Tongue (tissue), 2 donors: ENCODE data around the gene LHX1. TPM values are rescaled to one million over a fixed set of nuclear protein-coding genes. Genes with fewer than 3 reads are reported as not detected.

ENCODE experiments used
- DNase-seq: peaks from one replicate; pipeline ENCODE4 v3.0.0-alpha.2; 2015
- total RNA-seq: library from RNA; depleted of rRNA; stranded (reverse); fragments of >200 nt; gene quantifications from one replicate; pipeline ENCODE4 v1.2.3, GENCODE V29; 2014

LHX1 gene
- total RNA-seq, result not detected

DNA sequence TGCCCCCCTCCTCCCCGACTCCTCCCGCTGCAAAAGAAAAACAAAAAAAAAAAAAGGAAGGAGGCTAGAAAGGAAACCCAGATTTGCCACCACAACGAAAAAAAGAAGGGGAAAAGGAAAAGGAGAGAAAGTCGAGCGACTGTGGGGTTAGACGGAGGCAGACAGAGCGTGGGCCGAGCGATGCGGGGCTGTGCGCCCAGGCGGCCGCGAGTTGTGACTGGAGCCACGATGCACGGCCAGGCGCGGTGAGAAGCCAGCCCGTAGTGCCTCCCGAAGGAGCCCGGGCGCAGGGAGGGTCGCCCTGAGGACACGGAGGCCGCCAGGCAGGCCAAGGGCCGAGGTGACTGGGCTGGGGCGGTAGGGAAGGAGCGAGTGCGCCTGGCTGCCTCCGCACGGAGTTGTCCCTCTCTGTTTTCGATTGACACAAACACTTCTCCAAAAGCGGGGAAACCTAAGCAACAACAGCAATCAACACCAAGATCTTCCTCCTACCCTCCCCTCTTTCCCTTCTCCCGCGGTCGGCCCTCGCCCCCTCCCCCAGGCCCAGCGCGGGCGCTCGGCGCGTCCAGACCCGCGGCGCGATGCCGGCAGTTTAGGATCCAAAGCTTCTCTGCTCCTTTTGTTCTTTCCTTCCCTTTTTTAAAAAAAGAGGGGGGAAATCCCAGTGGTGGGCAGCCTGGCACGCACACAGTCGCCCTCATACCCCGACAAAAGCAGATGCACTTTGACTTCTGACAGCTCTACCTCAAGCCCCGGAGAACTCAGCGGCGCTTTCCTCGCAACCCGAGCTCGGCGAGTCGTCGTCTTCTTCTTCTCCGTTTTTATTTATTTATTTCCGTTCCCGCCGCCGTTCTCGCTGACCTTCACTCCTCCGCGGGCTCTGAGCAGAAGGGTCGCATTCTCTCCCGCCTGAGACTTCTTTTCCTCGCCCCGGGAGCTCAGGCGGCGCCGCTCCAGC lies at the start of gene LHX1:
Gene LHX1, plus strand, starts transcription at position 475 of the 958 bp plus-strand sequence. CDS start 723 bp downstream, outside the sequence.
- no peak for DNase-seq

DNA sequence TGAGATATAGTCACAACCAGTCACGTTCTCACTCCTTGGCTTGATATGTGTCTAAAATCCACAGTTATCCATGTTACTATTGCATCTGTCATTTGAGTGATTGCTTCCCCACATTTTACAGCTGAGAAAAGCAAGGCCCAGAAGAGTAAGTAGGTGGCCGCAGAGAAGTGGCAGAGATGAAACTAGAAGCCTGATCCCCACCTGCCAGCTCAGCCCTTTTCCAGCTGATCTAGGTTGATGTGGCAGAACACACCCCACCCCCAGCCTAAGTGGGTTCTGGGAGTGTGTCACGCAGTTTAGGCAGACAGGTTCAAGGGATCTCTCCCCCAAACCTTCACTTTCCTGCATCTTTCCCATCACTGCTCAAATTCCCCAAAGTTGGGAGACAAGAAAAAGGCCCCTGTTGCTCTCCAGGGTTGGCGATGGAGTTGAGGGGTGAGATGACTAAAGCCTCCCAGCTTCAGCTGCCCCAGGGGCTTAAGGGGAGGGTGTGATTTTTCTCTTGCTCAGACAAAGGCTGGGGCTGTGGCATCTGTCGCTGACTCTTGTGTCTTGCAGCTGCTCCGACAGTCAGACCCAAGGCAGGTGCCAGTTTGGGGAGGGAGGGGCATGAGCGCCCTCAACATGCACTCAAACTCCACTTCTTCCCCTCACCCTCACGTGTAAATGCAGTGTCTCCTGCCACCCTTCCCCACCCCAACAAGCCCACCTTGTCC lies 48.9 kb upstream of the LHX1 start:
- peak; percentile 91 for DNase-seq

DNA sequence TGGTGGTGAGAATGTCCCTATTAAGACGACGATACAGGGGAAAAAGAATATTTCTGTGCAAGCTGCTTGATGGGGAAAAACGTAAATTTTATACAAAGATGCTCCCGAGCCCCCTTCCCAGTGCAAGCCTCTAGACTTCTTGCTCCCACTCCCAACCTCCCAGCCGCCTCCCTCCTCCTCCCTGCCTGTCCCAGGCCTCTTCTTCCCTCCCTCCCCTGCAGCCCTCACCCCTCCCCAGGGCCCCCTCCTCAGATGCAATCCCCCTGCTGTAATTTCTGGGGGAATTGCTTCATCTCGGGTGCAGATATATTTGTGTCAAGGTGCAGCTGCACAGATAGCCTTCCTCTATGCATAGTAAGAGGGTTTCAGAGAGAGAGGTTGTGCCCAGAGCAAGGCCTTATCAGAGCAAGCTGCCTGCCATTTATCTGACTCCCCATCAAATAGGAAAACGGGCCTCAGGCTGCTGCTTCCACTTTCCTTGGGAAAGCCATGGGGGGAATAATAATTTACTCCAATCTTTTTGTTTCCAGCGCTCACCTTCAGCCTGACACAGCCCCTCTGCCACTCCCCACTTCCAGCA lies 47.4 kb upstream of the LHX1 start:
- DNase-seq, result no peak

DNA sequence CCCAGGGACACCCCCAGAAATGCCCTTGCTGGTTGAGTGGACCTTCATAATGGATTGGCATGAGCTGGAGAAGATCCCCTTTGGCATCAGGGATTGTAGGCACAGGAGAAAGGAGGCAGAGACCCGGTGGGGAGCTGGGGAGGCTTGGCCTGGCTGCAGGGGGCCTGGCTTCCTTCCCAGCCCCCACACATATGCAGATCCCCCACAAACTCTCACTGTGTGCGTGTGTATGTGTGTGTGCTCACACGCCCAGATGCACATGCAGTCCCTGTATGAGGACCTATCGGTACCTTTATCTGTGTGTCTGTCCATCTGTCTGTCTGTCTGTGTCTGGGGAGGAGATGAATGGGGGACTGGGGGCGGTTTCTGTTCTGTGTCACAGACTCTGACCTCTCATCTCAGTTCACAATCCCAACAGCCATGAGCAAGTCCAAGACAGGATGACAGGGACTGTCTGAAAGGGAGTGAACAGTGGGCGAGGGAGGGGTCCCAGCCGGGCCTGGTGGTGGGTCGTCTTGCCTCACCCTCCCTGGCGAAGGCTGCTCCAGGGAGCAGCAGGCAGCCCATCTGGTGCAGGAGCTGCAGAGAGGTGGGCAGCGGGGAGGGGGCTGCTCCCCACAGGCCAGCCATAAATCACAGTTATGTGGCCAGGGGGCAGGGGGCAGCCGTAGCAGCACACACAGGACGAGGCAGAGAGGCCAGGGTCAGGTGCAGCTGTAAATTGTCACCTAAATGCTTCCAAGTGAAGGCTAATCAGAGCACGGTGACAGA lies 46.7 kb upstream of the LHX1 start:
- DNase-seq, result no peak

DNA sequence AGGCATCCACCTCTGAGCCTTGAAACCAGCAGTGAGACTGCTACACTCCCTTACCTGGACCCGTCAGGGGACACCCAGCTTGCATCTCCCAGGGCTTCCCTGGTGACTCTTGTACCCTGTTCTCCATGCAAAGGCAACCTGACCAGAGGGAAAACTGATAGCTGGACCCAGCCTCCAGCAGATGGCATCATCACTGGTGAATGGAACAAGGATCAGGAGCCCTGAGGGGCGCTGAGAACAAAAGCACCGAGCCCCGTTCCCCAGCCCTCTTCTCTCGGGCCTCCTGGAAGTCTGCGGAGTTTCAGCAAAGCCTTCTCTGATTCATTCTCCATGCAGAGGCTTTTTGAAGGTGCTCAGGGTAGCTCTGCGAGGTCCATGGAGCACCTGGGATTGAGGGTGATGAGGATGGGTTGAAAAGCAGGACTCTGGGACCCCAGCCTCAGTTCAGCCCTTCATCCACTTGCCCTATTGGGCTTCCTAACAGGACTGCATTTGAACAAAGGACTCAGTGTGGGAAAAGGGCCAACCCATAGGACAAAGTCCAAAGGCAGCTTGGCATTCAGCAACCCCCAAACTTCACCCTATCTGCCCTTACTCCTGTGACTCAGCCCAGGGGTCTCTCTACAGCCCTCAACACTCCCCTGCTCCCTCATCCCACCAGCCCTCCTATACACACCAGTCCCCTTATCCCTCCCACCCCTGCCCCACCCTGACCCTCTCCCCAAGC lies 45.0 kb upstream of the LHX1 start:
- no peak for DNase-seq

DNA sequence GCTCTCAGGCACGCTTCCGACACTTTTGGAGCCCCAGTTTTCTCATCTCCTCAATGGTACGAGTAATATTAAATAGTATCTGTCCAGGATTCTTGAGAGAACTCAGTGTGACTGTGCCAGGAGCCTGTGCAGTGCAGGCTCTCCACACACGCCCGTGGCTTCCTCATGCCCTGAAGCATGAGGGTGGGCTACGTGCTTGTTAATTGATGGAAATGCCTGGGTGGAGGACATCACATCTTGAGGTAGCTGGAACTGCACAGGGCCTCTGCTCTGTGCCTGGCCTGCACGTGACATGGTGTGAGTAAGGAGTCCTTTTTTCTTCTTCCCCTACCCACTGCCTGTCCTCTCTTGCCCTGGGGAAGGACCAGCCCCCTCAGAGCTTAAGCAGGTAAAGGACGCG lies 43.1 kb upstream of the LHX1 start:
- DNase-seq, result no peak

DNA sequence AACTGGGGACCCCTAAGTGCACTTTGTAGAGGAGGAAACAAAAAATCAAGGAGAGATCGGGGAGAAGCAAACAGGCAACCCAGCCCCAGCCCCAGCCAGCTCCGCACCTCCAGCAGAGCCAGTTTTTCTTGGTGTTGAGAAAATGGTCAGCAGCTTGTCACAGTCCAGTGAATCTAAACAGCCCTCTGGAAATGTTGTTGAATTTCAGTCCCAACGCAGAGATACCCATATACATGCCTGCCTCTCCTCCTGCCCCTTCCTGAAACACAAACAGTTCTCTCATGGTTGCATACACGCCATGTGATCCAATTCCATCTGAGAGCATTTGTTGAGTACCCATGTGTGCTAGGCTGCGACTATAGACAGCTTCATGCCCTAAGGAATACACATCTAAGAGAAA lies 42.4 kb upstream of the LHX1 start:
- DNase-seq, result no peak

DNA sequence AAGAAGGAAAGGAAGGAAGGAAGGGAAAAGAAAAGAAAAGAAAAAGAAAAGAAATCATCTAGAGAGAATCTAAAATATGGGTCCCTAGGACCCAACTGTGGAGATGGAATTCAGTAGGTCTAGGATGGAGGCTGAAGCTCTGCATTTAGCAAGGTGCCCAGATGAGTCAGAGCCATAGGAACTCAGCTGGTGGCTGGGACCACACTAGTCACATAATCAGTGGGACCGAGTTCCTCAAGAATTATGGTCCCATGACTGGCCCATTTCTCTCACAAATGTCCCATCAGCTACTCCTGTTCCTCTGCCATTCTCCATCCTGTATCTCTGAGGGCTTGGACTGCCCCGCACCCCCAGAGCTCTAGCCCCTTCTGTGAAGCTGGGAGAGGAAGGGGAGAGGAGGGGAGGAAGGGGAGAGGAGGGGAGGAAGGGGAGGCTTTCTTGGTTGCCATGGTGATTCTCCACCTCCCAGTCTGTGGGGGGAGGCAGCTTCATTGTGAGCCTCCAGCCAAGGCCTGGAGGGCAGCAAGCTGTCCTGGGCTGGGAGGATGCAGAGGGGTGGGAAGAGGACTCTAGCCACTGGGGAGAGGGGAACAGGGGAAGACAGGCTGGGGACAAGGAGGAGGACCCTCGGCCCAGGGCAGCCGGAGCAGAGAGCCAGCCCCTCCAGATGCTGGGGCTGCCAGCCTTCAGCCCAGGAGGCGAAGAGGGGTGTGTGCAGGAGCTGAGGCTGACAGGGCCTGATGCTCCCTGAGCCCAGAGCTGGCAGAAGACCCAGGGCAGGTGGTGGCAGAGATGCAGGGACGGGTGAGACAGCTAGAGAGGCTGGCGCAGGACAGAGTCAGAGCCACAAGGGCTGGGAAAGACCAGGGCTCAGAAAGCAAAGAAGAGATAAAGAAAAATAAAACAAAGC lies 37.8 kb upstream of the LHX1 start:
- DNase-seq, result peak; percentile 50

DNA sequence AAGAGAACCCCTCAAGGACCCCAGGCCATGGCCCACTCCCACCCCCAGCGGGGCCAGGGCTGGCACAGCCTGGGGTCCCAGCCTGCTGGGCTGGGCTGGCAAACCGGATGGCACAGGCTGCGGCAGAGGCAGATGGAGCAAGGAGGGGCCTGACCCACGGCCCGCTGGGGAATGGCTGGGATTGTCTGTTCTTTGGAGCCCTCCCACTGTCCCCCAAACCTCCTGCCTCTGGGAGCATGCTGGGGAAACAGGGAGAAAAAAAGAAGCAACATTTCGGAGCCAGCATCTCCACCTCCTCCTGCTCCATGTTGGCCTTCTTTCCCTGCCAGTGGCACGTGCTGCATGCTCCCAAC lies 37.1 kb upstream of the LHX1 start:
- DNase-seq, result no peak

DNA sequence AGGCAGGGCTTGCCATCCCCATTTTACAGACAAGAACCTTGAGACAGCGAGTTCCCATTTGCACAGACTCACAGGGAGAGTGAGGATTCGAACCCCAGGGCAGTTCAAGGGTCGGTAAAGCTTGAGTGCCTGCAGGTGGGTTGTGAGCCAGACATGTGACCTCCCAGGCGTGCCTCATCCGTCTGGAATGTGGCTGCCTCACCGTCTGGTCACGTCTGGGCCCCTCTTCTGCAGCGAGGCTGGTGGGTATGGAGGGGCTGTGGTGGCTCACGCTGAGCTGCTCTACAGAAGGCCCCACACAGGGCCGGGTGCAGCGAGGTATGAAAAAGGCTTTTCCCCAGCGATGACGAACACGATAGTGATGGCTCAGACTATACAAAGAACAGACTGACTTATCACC lies 35.8 kb upstream of the LHX1 start:
- peak; percentile 18 for DNase-seq

DNA sequence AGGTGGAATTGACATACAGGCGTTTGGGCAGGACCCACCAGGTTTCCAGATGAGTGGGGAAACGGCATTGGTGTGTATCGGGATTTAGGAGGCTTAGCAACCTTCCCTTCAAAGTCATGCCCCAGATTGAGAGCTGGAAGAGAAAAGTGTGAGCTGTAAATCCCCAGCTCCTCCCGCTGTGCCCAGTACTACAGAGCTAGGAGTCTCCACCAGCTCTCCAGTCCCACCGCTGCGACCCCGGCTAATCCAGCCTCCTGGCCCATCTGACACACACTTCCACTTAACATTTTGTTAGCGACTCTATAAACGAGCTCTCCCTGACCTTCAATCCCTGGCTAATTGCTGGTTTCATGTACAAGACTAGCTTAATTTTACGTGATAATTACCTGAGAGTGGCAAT lies 29.9 kb upstream of the LHX1 start:
- no peak for DNase-seq

DNA sequence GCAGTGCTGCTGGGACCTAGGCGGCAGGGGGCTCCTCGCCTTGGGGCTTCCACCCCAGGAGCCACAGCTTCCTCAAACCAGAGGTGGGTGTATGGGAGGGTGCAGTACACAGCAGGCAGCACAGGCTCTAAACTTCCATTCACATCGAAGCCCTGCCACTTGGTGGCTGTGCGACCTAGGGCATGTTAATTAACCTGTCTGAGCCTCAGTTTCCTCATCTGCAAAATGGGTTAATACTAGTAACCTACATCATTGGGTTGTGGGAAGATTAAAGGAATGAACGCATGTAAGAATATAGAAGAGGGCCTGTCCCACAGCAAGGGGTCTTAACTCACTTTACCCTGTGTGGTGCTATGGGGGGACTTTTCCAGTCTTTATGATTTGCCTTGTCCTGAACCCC lies 26.8 kb upstream of the LHX1 start:
- DNase-seq, result no peak

DNA sequence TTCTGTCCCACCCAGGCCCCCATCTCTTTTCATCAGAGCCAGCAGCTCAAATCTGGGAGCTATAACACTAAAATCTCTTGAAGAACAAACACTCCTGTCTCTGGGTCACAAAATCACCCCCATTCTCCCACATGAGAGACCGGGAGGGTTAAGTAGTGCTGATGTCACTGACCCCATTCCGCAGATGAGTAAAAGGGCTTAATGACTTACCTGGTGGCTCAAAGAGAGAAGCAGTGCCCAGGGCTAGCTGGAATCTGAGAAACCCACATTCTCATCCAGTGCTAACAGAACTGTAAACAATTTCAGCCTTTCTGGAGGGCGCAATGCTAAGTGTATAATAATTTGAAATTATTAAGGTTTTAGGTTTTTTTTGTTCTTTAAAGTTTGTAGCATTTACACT lies 26.3 kb upstream of the LHX1 start:
- DNase-seq, result no peak

DNA sequence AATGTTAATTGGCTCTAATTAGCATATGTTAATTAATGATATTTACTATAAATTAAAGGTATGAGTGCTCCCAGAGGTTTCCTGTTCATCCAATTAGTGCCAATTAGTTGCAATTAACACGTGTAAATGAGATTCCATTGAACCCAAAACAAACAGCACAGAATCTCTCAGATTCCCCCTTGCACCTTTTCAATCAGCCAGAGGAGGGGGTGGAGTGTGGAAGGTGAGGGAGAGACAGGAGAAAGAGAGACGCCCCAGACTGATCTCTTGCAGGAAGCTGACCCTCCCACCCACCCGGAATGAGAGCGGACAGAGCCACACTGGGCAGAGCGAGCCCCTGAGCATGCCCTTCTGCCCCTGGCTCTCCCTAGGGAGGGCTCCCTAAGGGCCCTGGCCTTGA lies 24.1 kb upstream of the LHX1 start:
- DNase-seq, result no peak

DNA sequence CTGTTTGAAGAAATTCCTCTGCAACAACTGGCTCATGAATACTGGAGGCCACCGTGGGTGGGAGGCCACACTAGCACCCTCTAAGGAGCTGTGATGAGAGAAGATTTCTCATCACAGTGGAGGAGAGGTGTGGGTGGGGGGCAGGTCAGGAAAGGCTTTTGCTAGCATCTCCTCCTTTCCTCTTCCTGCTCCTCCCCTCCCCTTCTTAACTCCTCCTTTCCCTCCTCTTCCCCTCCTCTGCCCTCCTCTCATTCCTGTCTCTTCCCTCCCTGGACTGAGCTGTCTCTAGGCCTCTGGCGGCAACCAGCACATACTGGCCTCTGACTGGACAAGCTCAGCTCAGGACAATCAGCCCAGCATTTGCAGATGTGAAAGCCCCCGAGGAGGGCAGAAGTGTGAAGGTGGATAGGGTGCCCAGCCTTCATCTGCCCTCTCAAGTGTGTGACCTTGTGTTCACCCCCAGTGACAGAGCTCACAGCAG lies 19.0 kb upstream of the LHX1 start:
- DNase-seq, result no peak

DNA sequence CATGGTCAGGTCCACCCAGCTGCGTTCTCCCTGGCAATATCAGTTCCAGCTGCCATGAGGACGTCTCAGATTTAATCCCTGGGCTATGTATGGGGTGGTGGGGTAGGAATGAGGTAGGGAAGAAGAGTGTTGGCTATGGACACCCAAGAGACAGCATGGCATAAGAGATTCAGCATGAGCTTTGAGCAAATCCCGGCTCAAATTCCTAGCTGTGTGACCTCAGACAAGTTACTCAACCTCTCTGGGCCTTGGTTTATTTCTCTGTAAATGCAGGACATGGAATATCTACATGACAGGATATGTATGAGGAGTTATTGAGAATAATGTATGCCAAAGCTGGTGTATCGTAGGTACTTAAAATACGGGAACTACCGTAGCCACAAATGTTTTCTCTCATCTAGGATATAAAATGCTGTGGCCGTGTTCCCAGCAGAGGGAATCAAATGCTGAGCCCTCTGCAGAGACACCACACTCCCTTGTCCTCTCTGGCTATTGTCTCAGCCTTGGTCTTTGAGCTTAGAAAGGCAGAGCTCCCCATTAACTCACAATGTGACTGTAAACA lies 17.8 kb upstream of the LHX1 start:
- no peak for DNase-seq

DNA sequence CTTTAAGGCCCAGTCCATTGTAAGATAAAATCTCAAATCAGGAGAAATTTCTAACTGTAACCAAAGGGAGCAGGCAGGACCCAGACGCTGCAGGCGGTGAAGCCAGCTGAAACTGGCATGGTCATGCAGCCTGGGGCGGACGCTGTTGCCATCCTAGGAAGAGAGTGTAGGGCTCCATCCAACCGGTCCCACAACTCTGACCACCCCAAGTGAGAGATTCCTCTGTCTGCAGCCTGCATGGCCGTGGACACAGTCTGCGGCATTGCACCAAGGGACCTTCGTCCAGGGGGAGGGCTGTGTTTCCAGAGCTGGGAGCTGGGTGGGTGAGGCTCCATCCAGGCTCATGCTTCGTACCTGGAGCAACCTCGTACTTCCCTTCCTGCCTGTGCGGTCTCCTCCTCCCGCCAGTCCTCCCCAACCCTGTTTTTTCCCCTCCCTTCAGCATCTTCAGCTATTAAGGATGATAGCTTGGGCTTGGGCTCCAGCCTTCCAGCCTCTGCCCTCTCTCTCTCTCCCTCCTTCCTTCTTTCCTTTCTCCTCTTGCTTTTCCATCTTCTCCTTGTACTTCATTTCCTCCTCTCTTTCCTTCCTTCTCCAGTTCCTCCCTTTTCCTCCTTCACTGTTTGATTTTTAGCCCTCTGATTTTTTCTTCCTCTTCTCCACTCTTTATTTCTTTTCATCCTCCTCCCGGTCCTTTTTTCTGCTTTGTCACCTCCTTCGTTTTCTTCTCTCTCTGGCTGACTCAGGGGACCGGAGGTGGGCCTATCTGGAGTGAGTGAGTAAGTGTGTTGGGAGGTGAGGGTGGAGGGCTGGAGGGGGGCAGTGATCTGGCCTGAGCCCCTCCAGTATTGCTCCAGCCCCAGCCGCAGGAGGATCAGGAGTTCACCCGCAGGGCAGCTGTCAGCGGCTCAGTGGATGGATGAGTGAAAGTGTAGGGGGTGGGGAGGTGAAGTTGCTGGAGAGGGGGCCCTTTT lies 17.0 kb upstream of the LHX1 start:
- DNase-seq, result no peak

DNA sequence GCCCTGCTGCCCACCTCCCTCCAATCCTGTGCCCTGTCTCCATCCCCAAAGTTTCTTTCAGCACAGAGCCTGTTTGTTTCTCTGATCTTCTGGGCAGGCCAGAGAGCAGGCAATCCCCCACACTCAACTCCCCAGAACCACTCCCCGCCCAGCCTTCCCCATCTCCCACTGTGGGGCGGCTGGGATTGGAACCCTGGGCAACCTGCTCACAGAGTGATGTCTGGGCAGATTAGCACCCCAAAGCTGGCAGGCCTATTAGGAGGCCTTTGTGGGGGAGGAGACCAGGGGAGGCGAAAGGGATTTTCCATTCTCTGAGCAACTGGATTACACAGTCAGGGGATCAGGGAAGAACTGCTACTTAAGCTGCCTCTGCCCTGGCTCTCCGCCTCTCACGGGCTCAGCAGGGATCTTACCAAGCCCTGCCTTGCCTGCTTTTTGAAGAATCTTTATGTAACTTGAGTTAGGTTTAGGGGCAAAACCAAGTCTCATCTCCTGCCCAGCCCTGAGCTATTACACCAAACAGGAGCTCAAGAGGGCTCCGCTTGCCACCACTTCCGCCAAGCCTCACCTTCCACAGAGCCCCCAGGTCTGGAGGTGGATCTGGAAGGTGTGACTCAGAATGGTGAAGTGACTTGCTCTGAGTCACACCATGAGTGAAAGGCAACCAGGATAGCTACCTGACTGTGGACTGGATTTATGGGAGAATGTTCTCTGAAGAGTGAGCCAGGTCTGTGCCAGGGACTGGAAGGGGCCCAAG lies 16.0 kb upstream of the LHX1 start:
- DNase-seq, result no peak
